PC-3 (cell line): Measurements from ENCODE around the gene BORCS5. TPM values are rescaled to one million over a fixed set of nuclear protein-coding genes. Genes with fewer than 3 reads are reported as not detected.

Experiments
- ATAC-seq: fragments of 200-7000 bp; cut with Tn5 transposase; 2 replicates; pipeline ENCODE4 v1.9.1; 2020; ENCODE audit warnings: mild to moderate bottlenecking, moderate library complexity
- BruUV-seq: library from RNA; stranded (reverse); fragments of 400-500 nt; replicated peaks from 2 replicates; lab custom pipeline; 2021; lab: Mats Ljungman, UMichigan
- CTCF ChIA-PET: fragments of 300-600 bp; sonication (Branson Sonifier 250); formaldehyde crosslinking; loops from one replicate; lab custom pipeline; 2022; ENCODE audit warnings: antibody characterized with exemption; lab: Charles Lee
- POLR2A ChIA-PET: fragments of 300-600 bp; sonication (Branson Sonifier 250); formaldehyde crosslinking; loops from one replicate; lab custom pipeline; 2022; ENCODE audit warnings: antibody characterized with exemption; ENCODE audit not compliant: unreplicated experiment; lab: Charles Lee
- DNase-seq: peaks from one replicate; pipeline ENCODE4 v3.0.0-alpha.2; 2015
- H2AFZ ChIP-seq: fragments of 300-600 bp; sonication (generic); 2 replicates; pipeline ENCODE4 v1.6.0; 2016; ENCODE audit warnings: antibody characterized with exemption, low read length
- H3F3A ChIP-seq: fragments of 300-600 bp; sonication (generic); one replicate; pipeline ENCODE4 v1.6.0; 2017; ENCODE audit warnings: antibody characterized with exemption, low read length, control low read depth, mild to moderate bottlenecking; ENCODE audit not compliant: unreplicated experiment
- H3K27ac ChIP-seq: fragments of 300-600 bp; sonication (generic); 2 replicates; pipeline ENCODE4 v1.5.1; 2016; ENCODE audit warnings: mild to moderate bottlenecking, low read length
- H3K27me3 ChIP-seq: fragments of 300-600 bp; sonication (generic); 2 replicates; pipeline ENCODE4 v1.6.1; 2016; ENCODE audit warnings: low read length, mixed read lengths
- H3K36me3 ChIP-seq: fragments of 300-600 bp; sonication (generic); 2 replicates; pipeline ENCODE4 v1.6.1; 2016; ENCODE audit warnings: low read depth, mixed run types, low read length, mixed read lengths
- H3K4me1 ChIP-seq: fragments of 300-600 bp; sonication (generic); 2 replicates; pipeline ENCODE4 v1.5.1; 2016; ENCODE audit warnings: low read length; ENCODE audit not compliant: insufficient read depth
- H3K4me2 ChIP-seq: fragments of 300-600 bp; sonication (generic); 2 replicates; pipeline ENCODE4 v1.6.0; 2016; ENCODE audit warnings: low read length
- H3K4me3 ChIP-seq: fragments of 300-600 bp; sonication (generic); 2 replicates; pipeline ENCODE4 v1.5.1; 2016; ENCODE audit warnings: mild to moderate bottlenecking, low read length, mixed read lengths
- H3K79me2 ChIP-seq: fragments of 300-600 bp; sonication (generic); 2 replicates; pipeline ENCODE4 v1.6.1; 2017; ENCODE audit warnings: low read length, mixed read lengths
- H3K9ac ChIP-seq: fragments of 300-600 bp; sonication (generic); 2 replicates; pipeline ENCODE4 v1.6.0; 2016; ENCODE audit warnings: mild to moderate bottlenecking, low read length
- H3K9me2 ChIP-seq: fragments of 300-600 bp; sonication (generic); replicated peaks from 2 replicates; pipeline ENCODE4 v1.6.1; 2016; ENCODE audit warnings: mixed run types, low read length, mixed read lengths
- H3K9me3 ChIP-seq: fragments of 300-600 bp; sonication (generic); 2 replicates; pipeline ENCODE4 v1.6.1; 2016; ENCODE audit warnings: low read length, mixed read lengths
- H4K20me1 ChIP-seq: fragments of 300-600 bp; sonication (generic); 2 replicates; pipeline ENCODE4 v1.6.1; 2016; ENCODE audit warnings: low read length, mixed read lengths
- CTCF ChIP-seq: fragments of 300-600 bp; sonication (generic); conservative IDR thresholded peaks from 2 replicates; pipeline ENCODE4 v1.5.1; 2017; ENCODE audit warnings: antibody characterized with exemption, low read depth, mild to moderate bottlenecking, low read length
- EZH2 ChIP-seq: fragments of 300-600 bp; sonication (generic); IDR thresholded peaks from one replicate; pipeline ENCODE4 v1.6.1; 2017; ENCODE audit warnings: antibody characterized with exemption, mild to moderate bottlenecking, low read length; ENCODE audit not compliant: unreplicated experiment
- EZH2phosphoT487 ChIP-seq: fragments of 300-600 bp; sonication (generic); IDR thresholded peaks from 2 replicates; pipeline ENCODE4 v1.6.1; 2018; ENCODE audit warnings: mild to moderate bottlenecking, antibody characterized with exemption, low read length, borderline replicate concordance
- intact Hi-C: fragments of 100-400 bp; cut with micrococcal nuclease; formaldehyde crosslinking; loops from 2 replicates; pipeline ENCODE4 v1.9.0; 2023
- total RNA-seq: library from RNA; depleted of rRNA; stranded (reverse); fragments of >200 nt; gene quantifications from 2 replicates; pipeline ENCODE4 v1.2.3, GENCODE V29; 2014

Gene BORCS5
- total RNA-seq, 1 experiment from 2014 or later, result 2.3 TPM

GRCh38 chr12:12365446-12365802 lies 8.5 kb downstream of the BORCS5 start:
- TF ChIP-seq CTCF (no peak), EZH2phosphoT487 (no peak), EZH2 (no peak)
- Histone ChIP-seq H3K27ac (no peak overlapping the region), H3K9ac (no peak overlapping the region), H3K4me1 (no peaks in the 10 kb centered on the region), H2AFZ (no peak overlapping the region), H3K27me3 (no peaks in the 10 kb centered on the region), H4K20me1 (no peaks in the 10 kb centered on the region), H3K79me2 (no peaks in the 10 kb centered on the region), H3F3A (no peaks in the 10 kb centered on the region), H3K4me3 (no peak overlapping the region), H3K4me2 (no peak overlapping the region), H3K9me3 (no peaks in the 10 kb centered on the region), H3K9me2 (no peaks in the 10 kb centered on the region), H3K36me3 (no peaks in the 10 kb centered on the region)
- ChIA-PET POLR2A (no interaction called here), CTCF (no interaction called here)
- intact Hi-C loops, result no loop called here
- no TSS peak for BruUV-seq
- DNase-seq (no peak), ATAC-seq (no peak)

GRCh38 chr12:12365931-12366431 lies 9.1 kb downstream of the BORCS5 start:
- H3K4me1 ChIP-seq, result no peaks in the 10 kb centered on the region
- no peaks in the 10 kb centered on the region for H3K36me3 ChIP-seq
- no peak for TF ChIP-seq EZH2phosphoT487
- TF ChIP-seq CTCF, result no peak
- TF ChIP-seq EZH2, result no peak
- no peaks in the 10 kb centered on the region for H4K20me1 ChIP-seq
- no peak for ATAC-seq
- H3K9me3 ChIP-seq, result no peaks in the 10 kb centered on the region
- ChIA-PET CTCF (no interaction called here), POLR2A (no interaction called here)
- H3F3A ChIP-seq, result no peaks in the 10 kb centered on the region
- intact Hi-C loops, result no loop called here
- H3K79me2 ChIP-seq, result no peaks in the 10 kb centered on the region
- no peak overlapping the region for H3K4me3 ChIP-seq
- no peak for DNase-seq
- no peaks in the 10 kb centered on the region for H3K27me3 ChIP-seq
- no peak overlapping the region for H3K27ac ChIP-seq
- no peak overlapping the region for H3K9ac ChIP-seq
- BruUV-seq, result no TSS peak
- no peak overlapping the region for H3K4me2 ChIP-seq
- H3K9me2 ChIP-seq, result no peaks in the 10 kb centered on the region
- H2AFZ ChIP-seq, result no peak overlapping the region

- CTCF ChIA-PET, result interaction anchor here (1.3 kb wide), 1 partner anchor 34 kb away, joined by 3 read pairs; no protein-coding TSS in a partner anchor
- H3K9me2 ChIP-seq, result no peaks in the 10 kb centered on the region
- TF ChIP-seq EZH2, result no peak
- no peak for TF ChIP-seq EZH2phosphoT487
- TF ChIP-seq CTCF, result no peak
Measured at GRCh38 chr12:12366701-12367481, 10.0 kb downstream of the BORCS5 start.

More at GRCh38 chr12:12366701-12367481, 10.0 kb downstream of the BORCS5 start:
- H3K4me1 ChIP-seq, result no peaks in the 10 kb centered on the region
- H3K27ac ChIP-seq, result no peak overlapping the region
- no peak overlapping the region for H3K4me3 ChIP-seq
- H3K4me2 ChIP-seq, result no peak overlapping the region
- no peaks in the 10 kb centered on the region for H3K36me3 ChIP-seq
- ATAC-seq (no peak), DNase-seq (no peak)
- H3K79me2 ChIP-seq, result no peaks in the 10 kb centered on the region
- POLR2A ChIA-PET, result interaction anchor here (0.6 kb wide), 1 partner anchor 34 kb away, joined by 3 read pairs; no protein-coding TSS in a partner anchor
- no peaks in the 10 kb centered on the region for H4K20me1 ChIP-seq
- no TSS peak for BruUV-seq
- no peaks in the 10 kb centered on the region for H3K27me3 ChIP-seq
- H3K9me3 ChIP-seq, result no peaks in the 10 kb centered on the region
- H3F3A ChIP-seq, result no peaks in the 10 kb centered on the region
- no peak overlapping the region for H2AFZ ChIP-seq
- intact Hi-C loops, result no loop called here
- no peak overlapping the region for H3K9ac ChIP-seq
